Posterior cingulate gyrus (tissue), 11 donors: Measurements from ENCODE around the gene SLC6A19.

Experiments used
- DNase-seq, 10 donors: peaks; one replicate each; pipeline versions ENCODE4 v3.0.0 to v3.0.0-alpha.2; 2020 to 2021; ENCODE audit warnings: mixed read lengths in 3 of 10
- intact Hi-C: fragments of 100-400 bp; cut with DNase I; formaldehyde crosslinking; loops from one replicate; pipeline ENCODE4 v1.15.1; 2023

The SLC6A19 gene

DNA sequence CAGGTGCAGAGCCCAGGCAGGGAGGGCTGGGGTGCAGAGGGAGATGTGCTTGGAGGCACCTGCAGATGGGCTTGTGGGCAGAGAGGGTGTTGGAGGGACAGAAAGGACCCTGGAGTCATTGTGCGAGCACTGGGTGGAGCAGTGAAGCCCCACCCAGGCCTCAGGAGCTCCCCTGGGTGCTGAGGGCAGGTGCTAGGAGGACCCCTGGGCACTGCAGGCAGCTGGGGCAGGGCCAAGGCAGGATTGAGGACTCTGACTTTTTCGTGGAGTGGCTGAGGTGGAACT, 13.5 kb downstream of the SLC6A19 start:
- intact Hi-C loops, result no loop called here
- DNase-seq, result peak in 2 of 10 donors; percentile 10 to 52

DNA sequence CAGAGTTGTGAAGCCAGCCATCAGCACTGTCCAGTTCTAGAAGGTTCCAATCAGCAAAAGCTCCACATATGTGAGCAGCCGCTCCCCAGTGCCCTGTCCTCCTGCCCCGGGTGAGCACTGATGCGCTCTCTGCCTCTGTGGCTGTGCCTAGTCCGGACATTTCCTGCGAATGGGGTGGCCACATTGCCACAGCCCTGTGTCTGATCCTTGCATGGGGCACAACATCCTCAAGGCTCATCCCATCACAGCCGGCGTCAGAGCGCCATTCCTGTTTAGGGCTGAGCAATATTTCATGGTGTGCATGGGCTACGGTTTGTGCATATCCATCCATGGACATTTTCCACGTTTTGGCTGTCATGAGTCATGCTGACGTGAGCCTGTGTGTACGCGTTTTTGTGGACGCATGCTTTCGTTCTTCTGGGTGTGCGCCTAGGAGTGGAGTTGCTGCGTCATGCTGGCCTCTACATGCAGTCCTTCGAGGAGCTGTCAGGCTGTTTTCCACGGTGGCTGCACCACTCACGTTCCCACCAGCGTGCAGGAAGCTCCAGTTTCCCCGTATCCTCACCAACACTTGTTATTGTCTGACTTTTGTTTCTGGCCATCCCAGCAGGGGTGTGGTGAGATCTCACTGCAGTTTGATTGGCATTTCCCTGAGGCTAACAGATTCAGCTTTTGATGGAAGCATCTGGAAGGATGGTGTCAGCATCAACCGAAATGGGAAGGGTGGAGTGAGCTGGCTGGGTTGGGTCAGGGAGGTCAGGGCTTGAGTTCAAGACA, 14.1 kb downstream of the SLC6A19 start:
- DNase-seq, result peak in 4 of 10 donors; percentile 24 to 58 (median 41)
- intact Hi-C loops, result no loop called here

DNA sequence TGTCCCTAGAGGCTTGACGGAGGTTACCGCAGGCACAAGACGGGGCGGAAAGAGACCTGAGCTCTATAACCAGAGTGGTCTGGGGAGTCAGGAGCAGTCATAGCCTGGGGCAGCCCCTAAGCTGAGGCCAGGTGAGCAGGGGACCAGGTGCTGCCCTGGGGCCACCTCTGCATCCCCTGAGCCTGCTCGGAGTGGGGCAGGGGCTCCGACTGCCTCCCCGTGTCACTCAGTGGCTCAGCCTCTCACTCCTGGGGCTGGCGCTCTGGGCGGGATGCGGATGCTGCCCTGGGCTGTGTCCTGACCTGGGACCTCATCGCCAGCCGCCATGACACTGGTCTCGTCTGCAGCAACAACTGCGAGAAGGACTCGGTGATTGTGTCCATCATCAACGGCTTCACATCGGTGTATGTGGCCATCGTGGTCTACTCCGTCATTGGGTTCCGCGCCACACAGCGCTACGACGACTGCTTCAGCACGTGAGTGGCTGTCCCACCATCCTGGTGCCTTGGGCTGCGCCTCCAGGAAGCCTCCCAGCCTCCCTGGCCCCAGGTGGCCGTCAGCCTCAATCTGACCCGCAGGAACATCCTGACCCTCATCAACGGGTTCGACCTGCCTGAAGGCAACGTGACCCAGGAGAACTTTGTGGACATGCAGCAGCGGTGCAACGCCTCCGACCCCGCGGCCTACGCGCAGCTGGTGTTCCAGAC, 15.0 kb downstream of the SLC6A19 start:
- peak in 4 of 10 donors; percentile 18 to 73 (median 64) for DNase-seq
- intact Hi-C loops, result no loop called here

DNA sequence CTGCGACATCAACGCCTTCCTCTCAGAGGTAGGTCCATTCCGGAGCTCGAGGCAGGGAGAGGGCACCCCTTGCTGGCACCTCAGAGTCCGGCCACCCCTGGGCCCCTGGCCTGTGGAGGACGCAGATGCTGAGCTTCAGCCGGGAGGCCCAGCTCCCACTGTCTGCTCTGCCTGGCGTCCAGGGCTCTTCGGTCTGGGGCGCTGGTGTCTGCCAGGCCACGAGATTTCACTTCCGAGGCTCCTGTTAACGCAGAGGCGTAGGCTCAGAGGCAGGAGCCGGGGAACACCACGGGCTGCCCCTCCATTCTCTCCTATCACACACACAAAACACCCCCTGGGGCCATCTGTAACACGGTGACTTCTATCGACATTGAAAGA, 15.5 kb downstream of the SLC6A19 start:
- peak in 1 of 10 donors; percentile 58 for DNase-seq
- intact Hi-C loops, result no loop called here

DNA sequence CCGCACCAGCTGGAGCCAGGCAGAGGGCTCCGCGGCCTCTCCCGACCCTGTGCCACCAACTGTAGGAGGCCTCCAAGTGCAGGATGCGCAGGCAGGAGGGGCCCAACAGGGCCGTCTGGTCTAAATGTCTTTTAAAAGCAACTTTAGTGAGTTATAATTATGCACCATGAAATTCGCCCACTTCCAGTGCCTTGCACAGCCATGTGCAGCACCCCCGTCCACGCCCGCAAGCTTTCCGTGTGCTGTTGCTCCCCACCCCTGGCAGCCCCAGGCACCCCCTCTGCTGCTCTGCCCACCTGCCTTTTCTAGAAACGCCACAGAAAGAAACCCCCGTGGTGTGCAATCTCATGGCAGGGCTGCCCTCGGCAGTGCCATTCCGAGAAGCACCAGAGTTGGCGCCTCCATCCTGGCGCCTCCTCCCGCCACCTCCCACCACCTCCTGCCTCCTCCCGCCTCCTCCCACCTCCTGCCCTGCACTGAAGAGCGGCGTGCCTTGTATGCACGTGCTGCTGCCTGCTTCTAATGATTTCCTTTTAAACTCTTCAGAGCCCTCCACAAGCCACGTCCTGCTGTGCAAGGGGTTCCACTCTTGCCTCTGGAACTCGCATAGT, 16.3 kb downstream of the SLC6A19 start:
- intact Hi-C loops, result no loop called here

DNA sequence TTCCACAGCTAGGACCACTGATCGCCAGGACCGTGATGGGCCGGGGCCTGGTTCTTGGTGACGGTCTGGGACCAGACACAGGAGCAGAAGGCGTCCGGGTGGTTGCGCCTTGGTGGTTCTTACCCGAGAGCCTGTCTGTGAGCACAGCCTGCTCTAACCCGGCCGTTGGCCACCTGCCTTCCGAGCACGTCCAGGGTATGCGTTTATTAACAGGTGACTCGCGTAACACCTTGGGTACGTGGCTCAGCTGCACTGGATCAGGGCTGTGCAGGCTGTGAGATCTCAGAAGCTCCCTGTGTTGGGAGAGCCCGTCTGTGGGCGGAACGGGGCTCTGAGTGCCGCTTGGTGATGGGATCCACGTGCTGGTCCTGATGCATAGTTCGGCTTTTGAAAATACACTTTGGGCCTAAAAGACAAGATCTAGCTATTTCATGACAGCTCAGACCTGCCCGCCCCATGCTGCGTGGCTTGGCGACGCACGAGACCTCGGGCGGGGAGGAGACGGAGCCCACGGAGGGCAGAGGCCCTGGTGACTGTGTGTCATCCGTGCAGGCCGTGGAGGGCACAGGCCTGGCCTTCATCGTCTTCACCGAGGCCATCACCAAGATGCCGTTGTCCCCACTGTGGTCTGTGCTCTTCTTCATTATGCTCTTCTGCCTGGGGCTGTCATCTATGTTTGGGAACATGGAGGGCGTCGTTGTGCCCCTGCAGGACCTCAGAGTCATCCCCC, 17.1 kb downstream of the SLC6A19 start:
- DNase-seq, result peak in 3 of 10 donors; percentile 66 to 75 (median 71)
- intact Hi-C loops, result no loop called here

More for the DNA sequence above, 16.3 kb downstream of the SLC6A19 start:
- DNase-seq, result peak in 3 of 10 donors; percentile 43 to 68 (median 50)

DNA sequence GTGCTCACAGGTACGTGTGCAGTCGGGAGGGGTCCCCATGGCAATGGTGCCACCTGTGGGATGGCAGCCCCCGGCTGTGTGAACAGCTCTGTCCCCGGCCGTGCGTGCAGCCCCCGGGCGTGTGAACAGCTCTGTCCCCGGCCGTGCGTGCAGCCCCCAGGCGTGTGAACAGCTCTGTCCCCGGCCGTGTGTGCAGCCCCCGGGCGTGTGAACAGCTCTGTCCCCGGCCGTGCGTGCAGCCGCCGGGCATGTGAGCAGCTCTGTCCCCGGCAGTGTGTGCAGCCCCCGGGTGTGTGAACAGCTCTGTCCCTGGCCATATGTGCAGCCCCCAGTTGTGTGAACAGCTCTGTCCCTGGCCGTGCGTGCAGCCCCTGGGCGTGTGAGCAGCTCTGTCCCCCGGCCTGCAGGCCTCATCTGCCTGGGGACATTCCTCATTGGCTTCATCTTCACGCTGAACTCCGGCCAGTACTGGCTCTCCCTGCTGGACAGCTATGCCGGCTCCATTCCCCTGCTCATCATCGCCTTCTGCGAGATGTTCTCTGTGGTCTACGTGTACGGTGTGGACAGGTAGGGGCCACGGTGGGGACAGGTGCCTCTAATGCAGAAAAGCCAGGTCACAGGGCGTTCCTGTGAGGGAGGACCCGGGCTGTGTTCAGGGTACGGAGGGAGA, 17.8 kb downstream of the SLC6A19 start:
- peak in 3 of 10 donors; percentile 55 to 81 (median 63) for DNase-seq
- intact Hi-C loops, result no loop called here

DNA sequence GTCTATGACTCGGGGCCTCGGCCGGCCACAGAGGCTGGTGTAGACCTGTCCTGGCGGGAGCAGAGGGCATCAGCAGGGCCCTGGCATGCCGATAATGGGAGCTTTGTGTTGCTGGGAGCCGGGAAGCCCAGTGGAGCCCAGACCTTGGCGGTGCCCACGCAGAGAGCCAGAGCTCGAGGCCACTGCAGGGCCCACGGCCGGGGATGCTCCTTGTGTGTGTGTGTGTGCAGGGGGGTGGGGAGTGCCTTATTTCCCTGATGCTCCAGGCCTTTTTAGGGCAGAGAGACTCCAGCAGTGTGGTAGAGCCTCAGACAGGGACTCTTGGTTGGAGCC, 18.3 kb downstream of the SLC6A19 start:
- intact Hi-C loops, result no loop called here
- DNase-seq, result peak in 1 of 10 donors; percentile 67

DNA sequence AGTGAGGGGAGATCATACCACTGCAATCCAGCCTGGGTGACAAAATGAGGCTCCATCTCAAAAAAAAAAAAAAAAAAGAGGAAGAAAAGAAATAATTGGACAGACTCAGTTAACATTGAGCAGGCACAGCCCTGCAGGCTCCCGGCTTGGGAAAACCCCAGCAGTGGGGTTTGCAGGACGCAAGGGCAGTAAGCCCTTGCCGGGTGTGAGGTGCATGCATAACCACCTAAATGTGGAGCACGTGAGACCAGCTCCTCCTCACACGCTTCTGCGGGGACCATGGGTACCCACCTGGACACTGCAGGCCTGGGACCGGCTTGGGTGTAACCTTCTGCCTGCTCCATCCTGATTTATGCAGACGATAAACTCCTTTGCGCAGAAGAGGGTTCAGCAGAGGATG, 19.0 kb downstream of the SLC6A19 start:
- intact Hi-C loops, result no loop called here
- DNase-seq, result peak in 3 of 10 donors; percentile 41 to 71 (median 57)

DNA sequence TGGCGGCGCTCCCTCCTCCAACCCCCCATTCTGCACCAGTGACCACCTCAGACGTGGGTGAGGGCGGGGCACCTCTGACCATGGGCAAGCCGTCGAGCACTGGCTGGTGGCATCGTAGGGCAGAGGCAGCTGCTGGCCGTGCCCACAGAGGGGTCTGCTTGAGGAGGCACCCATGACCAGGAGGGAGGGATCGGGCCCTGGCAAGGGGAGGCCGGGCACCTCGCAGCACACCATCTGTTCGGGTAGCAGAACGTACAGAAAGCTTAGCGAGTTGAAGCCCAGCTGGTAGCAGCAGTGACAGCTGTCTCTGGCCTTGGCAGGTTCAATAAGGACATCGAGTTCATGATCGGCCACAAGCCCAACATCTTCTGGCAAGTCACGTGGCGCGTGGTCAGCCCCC, 19.4 kb downstream of the SLC6A19 start:
- peak in 3 of 10 donors; percentile 60 to 78 (median 70) for DNase-seq
- intact Hi-C loops, result no loop called here

DNA sequence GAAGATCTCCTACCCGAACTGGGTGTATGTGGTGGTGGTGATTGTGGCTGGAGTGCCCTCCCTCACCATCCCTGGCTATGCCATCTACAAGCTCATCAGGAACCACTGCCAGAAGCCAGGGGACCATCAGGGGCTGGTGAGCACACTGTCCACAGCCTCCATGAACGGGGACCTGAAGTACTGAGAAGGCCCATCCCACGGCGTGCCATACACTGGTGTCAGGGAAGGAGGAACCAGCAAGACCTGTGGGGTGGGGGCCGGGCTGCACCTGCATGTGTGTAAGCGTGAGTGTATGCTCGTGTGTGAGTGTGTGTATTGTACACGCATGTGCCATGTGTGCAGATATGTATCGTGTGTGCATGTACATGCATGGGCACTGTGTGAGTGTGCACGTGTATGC, 20.3 kb downstream of the SLC6A19 start:
- intact Hi-C loops, result no loop called here
- peak in 2 of 10 donors; percentile 37 to 69 for DNase-seq

DNA sequence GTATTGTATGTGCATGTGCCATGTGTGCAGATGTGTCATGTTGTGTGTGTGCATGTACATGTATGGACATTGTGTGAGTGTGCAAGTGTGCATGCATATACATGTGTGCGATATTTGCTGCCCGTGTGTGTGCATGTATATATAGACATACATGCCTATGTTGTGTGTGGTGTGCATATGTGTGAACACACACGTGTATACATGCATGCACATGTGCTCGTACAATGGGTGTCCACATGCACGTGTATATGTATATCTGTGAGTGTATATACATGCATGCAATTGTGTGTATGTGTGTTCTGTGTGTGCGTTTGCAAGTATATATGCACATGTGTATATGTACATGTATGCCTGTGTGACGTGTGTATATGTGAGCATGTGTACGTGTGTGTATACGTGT, 20.8 kb downstream of the SLC6A19 start:
- intact Hi-C loops, result no loop called here
- no peak for DNase-seq

DNA sequence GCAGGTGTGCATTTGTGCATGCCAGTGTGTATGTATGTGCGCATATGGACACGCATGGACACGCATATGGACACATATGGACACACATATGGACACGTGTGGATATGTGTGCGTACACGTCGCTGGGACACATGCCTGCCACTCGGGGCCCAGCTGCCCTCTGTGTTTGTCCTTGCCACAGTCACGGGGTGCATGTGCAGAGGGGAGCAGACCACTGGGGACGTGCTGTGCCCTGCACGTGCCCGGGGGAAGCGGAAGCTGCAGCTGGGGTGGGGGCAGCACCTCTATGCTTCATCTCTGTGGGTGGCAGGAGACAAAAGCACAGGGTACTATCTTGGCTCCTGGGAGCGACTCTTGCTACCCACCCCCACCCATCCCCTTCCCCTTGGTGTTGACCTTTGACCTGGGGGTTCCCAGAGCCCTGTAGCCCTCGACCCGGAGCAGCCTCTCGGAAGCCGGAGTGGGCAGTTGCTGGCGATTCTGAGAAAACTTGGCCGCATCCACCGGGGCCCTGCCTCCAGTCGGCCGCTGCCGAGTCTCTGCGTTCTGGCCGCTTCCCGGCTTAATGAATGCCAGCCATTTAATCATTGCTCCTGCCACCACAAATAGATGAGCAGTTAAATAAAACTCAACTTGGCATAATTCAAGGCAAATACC, 21.4 kb downstream of the SLC6A19 start:
- intact Hi-C loops, result no loop called here
- DNase-seq, result peak in 1 of 10 donors; percentile 73

DNA sequence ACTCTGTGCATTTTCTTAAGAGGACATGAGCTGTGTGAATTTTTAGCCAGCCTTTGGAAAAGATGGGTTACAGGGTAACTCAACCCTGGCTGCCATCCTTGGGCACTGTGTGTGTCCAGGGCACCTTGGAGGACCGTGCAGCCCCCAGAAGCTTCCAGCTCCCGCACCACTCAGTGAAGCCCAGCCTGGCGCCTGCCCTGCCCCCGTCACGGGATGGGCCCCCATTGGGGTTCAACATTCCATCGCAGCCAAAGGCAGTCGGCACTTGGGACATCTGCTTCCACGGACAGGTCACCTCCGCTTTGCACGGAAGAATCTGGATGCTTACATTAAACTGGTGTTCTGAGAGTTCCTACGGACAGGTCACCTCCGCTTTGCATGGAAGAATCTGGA, 21.9 kb downstream of the SLC6A19 start:
- peak in 1 of 10 donors; percentile 79 for DNase-seq
- intact Hi-C loops, result no loop called here

DNA sequence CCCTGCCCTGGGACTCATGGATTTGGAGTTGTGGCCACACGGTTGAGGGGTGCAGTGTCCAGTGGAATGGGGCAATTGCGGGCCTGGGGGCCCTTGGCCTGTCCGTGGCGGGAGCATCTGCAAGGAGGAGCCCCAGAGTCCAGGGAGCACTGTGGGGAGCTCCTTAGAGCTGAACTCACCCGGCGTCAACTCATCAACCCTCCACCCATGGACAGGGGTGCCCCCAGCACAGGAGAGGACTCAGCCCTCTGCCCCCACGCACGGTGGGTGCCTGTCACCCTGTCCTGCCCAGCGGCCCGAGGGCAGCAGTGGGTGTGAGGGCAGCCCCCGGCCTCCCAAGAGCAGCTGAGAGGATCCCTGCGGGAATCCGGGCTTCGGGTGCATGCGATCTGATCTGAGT, 23.2 kb downstream of the SLC6A19 start:
- no peak for DNase-seq
- intact Hi-C loops, result no loop called here

DNA sequence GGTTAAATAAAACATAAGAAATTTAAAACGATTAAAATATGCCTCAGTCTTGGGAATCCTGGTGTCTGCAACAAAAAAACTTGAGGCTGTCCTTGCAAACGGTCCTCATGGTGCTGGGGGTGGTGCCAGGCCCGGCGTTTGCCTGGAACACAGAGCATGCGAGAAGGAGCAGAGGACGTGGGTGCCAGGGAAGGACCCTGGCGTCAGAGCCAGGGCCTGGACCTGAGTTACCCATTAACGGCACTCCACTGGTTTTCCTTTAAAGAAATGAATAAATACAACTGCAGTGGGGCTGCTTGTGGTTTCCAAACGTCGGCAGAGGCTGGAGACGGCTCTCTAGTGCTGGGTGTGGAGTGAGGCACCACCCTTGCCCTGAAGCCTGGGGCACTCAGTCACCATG, 23.7 kb downstream of the SLC6A19 start, which contains the start of gene SLC6A18:
TSS of gene SLC6A18 (plus strand) at position 301 of the 400 bp plus-strand sequence. CDS start at position 398, 97 bp downstream.
- no peak for DNase-seq
- intact Hi-C loops, result no loop called here

DNA sequence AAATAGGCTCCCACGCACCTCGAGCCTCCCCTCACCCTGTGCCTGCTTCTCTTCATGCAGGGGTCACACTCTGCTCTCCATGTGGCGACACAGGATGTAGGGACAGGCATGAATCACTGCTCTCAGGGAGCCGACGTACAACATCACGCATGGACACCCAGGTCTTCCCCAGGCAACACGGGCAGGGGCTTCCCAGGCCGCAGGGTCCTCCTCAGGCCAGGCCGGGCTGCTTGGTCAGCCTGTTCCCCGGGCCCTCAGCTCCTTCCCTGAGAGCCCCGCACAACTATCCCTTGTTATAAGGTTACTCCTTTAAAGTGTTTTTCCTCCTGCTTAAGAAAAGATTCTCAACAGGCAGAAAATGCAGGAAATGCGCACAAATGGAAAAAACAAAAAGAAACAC, 24.8 kb downstream of the SLC6A19 start:
- no peak for DNase-seq
- intact Hi-C loops, result no loop called here

DNA sequence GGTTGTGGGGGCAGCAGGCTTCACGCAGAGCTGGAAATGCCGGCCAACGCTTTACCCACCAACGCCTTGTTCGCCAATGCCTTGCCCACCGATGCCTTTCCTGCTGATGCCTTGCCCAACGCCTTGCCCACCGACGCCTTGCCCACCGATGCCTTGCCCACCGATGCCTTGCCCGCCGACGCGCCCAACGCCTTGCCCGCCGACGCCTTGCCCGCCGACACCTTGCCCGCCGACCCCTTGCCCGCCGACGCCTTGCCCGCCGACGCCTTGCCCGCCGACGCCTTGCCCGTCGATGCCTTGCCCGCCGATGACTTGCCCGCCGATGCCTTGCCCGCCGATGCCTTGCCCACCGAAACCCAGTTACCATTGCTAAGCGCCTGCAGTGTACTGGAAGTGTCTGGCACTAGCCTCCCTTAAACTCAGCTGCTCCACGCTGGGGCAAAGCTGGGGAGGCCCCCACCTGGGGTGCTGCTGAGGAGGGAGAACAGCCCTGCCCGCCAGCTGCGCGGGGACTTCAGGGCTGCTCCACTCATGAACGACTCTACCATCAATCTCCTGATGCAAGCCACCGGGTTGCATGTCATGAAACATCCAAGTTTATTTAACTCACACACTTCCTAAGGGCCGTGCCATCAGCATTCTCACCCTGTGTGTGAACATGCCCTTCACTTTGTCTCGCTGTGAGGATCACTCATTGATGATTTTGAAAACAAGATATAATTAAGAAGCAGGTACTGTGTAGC, 25.6 kb downstream of the SLC6A19 start:
- intact Hi-C loops, result no loop called here
- DNase-seq, result no peak

DNA sequence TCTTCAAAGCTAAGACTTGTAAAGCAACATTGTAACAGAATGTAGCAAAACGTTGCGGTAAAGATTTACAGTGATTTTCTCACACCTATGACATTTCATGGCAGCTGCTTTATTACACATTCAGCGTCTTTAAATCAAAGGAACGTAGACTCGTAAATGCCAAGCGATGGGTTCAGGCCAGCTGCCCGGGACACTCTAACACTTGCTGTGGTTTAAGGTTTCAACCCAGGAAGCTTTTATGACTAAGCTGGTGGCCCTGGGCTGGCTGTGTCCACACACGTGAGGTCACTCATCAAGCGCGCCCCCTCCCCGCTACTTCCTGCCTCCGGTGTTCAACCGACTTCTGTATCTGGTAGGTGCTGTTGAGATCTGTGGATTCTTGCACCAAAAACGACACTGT, 26.3 kb downstream of the SLC6A19 start:
- intact Hi-C loops, result no loop called here
- no peak for DNase-seq
